Stomach (tissue), 4 donors: Measurements from ENCODE around the gene TOX4.

ENCODE experiments used
- CTCF ChIP-seq, 7 experiments: fragments of 450-650 bp in 4 of 7; fragments of 200-600 bp in 3 of 7; sonication (generic) in 3 of 7; IDR thresholded peaks; one replicate each; pipeline ENCODE4 v1.5.1; 2016 to 2019; ENCODE audit warnings: antibody characterized with exemption in 7 of 7, control low read depth in 2 of 7, mild to moderate bottlenecking in 1 of 7
- POLR2A ChIP-seq, 4 donors: fragments of 450-650 bp; IDR thresholded peaks; one replicate each; pipeline ENCODE4 v1.6.1; 2016; ENCODE audit warnings: antibody characterized with exemption in 4 of 4, control low read depth in 2 of 4, mild to moderate bottlenecking in 1 of 4, moderate library complexity in 1 of 4
- POLR2AphosphoS5 ChIP-seq, 3 donors: sonication (generic); formaldehyde crosslinking; IDR thresholded peaks; one replicate each; pipeline ENCODE4 v1.6.1; 2016; ENCODE audit warnings: antibody characterized with exemption in 3 of 3

GRCh38 chr14:21506557-21506956 lies 29.6 kb downstream of the TOX4 start:
- TF ChIP-seq CTCF (IDR thresholded peaks at IDR 0.05) = no peak
- TF ChIP-seq POLR2AphosphoS5 (IDR thresholded peaks at IDR 0.05) = no peak
- no peak for TF ChIP-seq POLR2A (IDR thresholded peaks at IDR 0.05)
